M059J (cell line): Measurements from ENCODE around the gene MEA1. TPM values are rescaled to one million over a fixed set of nuclear protein-coding genes. Genes with fewer than 3 reads are reported as not detected.
A peak's percentile ranks its signal among the peaks of the same experiment; 100 is the strongest.
"Not testable (repeated sequence)": the region's sequence is repeated elsewhere in the genome, so short reads cannot be mapped to it uniquely, and the experiment has no call there.

ENCODE experiments used
- DNase-seq: peaks from one replicate; pipeline ENCODE4 v3.0.0-alpha.2; 2012; ENCODE audit warnings: low read depth
- total RNA-seq: library from RNA; depleted of rRNA; stranded (reverse); fragments of >200 nt; shearing (Covaris generic); gene quantifications from 2 replicates; pipeline ENCODE4 v1.2.3, GENCODE V29; 2014; rRNA removed

The MEA1 gene
- 172 and 224 TPM in 2 replicates for total RNA-seq

DNA sequence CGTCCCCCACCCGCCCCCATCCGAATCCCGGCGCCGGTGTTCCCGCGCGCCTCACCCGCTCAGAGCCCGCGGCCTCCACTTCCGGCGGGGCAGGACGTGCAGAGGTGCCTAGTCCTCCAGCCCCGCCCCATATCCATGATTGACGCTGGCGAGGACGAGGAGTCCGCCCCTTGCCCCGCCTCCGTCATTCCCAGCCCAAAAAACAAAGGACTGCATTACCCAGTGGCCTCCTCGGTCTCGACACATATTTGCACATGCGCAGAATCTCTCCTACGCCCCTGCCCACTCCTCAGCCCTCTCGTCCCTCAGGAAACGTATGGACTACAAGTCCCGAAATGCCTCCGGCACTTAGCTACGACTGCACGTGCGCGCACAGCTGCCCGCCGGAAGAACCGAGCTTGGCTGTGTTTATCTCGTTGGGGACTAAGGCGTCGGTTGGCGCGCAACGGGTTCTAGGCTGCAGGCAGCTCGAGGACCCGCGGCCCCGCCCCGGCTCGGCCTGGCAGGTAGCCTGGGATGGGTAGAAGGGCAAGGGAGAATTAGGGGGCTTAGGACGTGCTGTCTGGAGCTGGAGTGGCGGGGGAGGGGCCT is at the start of gene MEA1, which contains the start of gene KLHDC3:
MEA1 (minus strand) TSS at position 104 of the 591 bp plus-strand sequence. CDS start 133 bp downstream, outside the sequence.
KLHDC3 (plus strand) TSS at position 407 of the 591 bp plus-strand sequence. CDS start 2,944 bp downstream, outside the sequence.
- DNase-seq = peak; percentile 100

DNA sequence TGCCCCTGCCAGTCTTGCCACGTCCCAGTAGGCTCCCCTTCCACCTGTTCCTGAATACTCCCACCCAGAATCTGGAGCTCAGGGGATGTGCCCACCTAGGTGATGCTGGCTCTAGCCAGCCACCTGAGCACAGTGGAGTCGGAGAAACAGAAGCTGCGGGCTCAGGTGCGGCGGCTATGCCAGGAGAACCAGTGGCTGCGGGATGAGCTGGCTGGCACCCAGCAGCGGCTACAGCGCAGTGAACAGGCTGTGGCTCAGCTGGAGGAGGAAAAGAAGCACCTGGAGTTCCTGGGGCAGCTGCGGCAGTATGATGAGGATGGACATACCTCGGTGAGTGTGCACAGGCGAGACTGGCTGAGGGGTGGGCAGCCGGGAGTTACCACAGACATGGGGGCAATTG is 49.1 kb upstream of the MEA1 start:
- no peak for DNase-seq

- peak; percentile 76 for DNase-seq
Observed at GRCh38 chr6:43061861-43062260, 48.1 kb upstream of the MEA1 start.

- no peak for DNase-seq
Observed at GRCh38 chr6:43060755-43061633, 47.2 kb upstream of the MEA1 start.

GRCh38 chr6:43060034-43060754 is 46.4 kb upstream of the MEA1 start:
- DNase-seq = peak; percentile 55

DNA sequence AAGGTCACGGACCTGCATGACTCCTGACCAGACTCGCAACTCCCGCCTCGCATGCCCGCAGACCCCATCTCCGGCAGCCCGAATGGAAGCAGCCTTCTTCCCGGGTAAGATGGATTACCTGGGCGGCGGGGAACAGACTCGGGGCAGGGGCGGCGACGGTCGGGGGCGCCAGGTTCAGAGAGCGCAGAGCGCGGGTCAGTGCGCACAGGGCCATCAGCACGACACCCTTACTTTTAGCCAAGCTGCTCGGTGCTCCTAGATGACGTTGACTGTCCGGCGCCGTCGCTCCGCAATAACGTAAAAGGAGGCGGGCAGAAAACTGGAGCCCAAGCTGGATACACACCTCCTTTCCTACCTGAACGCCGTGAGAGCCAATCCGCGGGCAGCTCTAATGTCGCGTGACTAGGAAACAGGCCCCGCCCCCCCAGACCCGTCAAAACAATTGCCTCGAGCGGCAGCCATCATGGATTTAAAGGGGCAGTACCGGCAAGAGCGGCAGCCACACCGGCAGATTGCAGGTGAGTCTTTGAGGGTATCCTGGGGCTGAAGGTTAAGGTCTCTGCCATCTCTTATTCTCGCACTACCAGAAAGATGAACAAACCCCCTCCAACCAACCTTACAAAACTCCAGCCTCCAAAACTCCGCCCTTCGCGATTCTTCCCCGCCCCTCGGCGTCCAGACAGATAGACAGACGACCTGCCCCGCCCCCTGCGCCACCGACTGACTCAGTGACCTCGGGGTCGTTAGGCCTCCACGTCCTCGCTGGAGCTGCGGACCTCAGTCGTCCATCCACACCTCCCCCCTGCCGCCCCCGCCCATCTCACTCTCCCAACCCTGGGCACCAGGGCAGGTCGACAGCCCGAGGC is 45.7 kb upstream of the MEA1 start, which contains the start of the genes KLC4 and MRPL2:
KLC4 (plus strand) TSS at position 464 of the 866 bp plus-strand sequence. CDS start 1,705 bp downstream, outside the sequence.
MRPL2 (minus strand) TSS at position 267 of the 866 bp plus-strand sequence; CDS start at position 214, 53 bp downstream.
- peak; percentile 99 for DNase-seq

DNA sequence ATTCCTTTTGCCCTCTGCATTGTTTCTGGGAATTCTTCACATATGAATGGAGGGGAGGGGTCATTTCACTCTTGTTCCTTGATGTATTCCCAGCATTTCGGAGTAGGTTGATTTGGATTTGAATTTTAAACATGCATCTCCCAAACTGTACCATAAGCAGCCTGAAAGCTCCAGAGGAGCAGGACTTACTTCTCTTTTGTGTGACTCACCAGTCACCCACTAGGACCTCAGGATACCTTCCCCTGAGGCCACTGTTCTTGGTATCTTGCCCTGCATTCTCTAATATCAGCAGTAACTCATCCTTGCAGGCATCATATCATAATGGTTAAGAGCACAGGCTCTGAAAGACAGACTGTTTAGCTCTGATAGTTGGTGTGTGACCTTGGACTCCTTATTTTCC is 44.8 kb upstream of the MEA1 start:
- peak; percentile 63 for DNase-seq

DNA sequence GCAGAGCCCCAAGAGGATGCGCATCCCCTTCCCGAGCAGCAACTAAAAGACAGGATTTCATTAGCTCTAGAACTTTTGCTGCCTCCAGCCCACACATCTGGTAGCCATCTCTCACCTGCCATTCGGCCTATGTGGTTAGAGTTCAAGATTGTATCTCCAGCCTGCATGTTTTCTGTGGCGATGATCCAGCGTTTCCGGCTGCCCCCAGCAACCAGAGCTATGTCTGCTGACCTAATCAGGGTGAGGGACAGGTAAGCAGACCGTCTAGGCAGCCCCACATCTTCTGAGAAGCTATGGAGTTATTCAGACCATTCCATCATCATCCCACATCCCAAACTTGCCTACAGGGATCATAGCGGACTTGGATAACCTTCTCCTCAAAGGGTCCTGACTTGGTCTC is 42.2 kb upstream of the MEA1 start:
- no peak for DNase-seq

DNA sequence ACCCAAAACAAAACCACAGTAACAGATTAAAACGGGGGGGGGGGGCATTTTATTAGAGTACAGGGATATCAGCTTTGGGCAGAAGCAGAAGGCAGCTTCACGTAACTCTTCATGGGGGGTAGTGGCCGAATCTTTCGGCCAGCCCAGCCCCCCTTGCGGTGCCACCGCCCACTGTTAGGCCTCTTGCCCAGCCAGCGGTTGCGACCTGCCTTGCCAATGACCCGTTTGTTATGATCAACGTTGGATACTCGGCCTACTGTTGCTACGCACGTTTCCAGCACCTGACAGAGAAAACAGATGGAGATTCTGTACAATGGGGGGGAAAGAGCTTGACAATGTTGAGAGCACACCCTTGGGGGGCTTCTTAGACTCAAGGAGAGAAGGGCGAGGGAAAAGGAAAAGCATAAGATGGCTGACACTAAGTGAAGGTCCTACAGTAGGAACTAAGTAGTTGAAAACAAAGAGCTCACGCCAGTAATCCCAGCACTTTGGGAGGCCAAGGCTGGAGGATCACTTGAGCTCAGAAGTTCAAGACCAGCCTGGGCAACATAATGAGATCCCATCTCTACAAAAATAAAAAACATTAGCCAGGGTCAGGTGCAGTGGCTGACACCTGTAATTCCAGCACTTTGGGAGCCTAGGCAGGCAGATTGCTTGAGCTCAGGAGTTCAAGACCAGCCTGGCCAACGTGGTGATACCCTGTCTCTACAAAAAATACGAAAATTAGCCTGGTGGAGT is 40.6 kb upstream of the MEA1 start:
- peak; percentile 65 for DNase-seq

GRCh38 chr6:43053545-43054205 is 39.9 kb upstream of the MEA1 start, which contains the start of gene CUL7:
Gene CUL7, minus strand, starts transcription at chr6:43053851. Its CDS starts 1,063 bp downstream, at chr6:43052788.
- peak; percentile 99 for DNase-seq

- no peak for DNase-seq
Observed at GRCh38 chr6:43052842-43053544, 39.2 kb upstream of the MEA1 start.

GRCh38 chr6:43052225-43052841 is 38.6 kb upstream of the MEA1 start:
- no peak for DNase-seq

DNA sequence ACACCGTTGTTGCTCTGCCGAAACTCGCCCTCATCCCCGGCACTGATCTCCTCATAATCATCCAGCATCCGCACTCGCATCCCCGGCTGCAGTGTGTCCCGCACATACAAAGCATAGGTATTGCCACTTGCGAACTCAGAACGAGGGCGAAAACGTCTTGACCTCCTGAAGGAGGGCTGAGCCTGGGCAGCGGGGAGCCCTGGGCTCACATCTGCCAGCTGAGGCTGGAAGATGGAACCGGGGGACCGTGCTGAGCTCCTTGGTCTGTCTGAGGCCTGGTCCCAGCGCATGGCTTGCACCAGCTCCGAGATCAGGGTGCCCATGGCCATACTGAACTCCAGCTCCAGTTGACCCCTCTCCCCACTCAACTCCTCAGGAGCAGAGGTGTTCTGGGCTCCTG is 37.2 kb upstream of the MEA1 start:
- no peak for DNase-seq

- DNase-seq = no peak
Observed at GRCh38 chr6:43047998-43048397, 34.3 kb upstream of the MEA1 start.

- no peak for DNase-seq
Observed at GRCh38 chr6:43045371-43045930, 31.7 kb upstream of the MEA1 start.

DNA sequence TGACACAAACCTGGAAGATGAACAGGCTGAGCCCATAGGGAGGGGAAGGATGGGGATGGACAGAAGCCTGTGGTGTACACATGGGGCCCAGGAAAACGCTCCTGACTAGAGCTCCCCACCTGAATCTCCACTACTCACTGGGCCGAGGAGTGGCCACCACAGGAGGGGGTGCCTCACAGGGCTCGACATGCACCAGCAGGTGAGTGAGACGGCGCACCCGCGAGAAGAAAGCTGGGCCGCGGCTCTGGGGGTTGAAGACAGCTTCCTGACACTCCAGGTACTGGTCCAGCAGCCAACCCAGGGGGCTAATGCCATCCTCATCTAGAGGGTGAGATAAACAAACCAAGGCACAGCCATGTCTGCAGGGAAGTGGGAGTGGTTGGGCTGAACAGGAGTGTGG is 29.6 kb upstream of the MEA1 start:
- DNase-seq = no peak

DNA sequence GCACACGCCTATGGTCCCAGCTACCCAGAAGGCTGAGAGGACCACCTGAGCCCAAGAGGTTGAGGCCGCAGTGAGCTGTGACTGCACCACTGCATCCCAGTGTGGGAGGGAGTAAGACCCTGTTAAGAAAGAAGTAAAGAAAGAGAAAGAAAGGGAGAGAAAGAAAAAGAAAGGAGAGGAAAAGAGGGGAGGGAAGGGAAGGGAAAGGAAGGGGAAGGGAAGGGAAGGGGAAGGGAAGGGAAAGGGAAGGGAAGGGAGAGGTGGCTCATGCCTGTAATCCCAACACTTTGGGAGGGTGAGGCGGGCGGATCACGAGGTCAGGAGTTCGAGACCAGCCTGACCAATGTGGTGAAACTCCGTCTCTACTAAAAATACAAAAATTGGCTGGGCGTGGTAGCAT is 27.7 kb upstream of the MEA1 start:
- not testable (repeated sequence) for DNase-seq
